Measurements from ENCODE around the gene EMILIN2. TPM values are rescaled to one million over a fixed set of nuclear protein-coding genes. Genes with fewer than 3 reads are reported as not detected.

Gene EMILIN2
- total and polyA plus RNA-seq, 2 of the 8 experiments (the other 6 are each of a cell fraction or from before 2014, with no cell fraction given) = 6.0 to 7.5 TPM

- peaks cover 0 to 8% (median 5%) of the 10 kb centered on the region in 4 experiments; a peak in 3 of 7 replicates for H3K4me1 ChIP-seq (replicated peaks in 1 of 4; ENCODE audit: control insufficient read depth in 3 of 4, insufficient read depth in 4 of 4, low read length in 3 of 4)
- peaks cover 6 to 21% (median 14%) of the 10 kb centered on the region in 4 experiments for H3K36me3 ChIP-seq (ENCODE audit: control insufficient read depth in 2 of 4, insufficient read depth in 4 of 4, low read length in 3 of 4)
- H4K20me1 ChIP-seq (replicated peaks in 1 of 2; ENCODE audit: control insufficient read depth in 1 of 2, insufficient read depth in 2 of 2, low read length in 2 of 2) = no peaks in the 10 kb centered on the region
- no peaks in the 10 kb centered on the region for H3K79me2 ChIP-seq (ENCODE audit: control insufficient read depth in 1 of 2, insufficient read depth in 2 of 2, low read length in 2 of 2)
- no peak overlapping the region for H2BK120ac ChIP-seq (replicated peaks; ENCODE audit: low read depth, low read length)
- no peak overlapping the region for H2BK15ac ChIP-seq (ENCODE audit: low read length)
- no peaks in the 10 kb centered on the region; the same call in 1 of the 2 replicates for H3K79me1 ChIP-seq (ENCODE audit: low read depth, low read length)
- H3K18ac ChIP-seq (ENCODE audit: extremely low read depth, low read length) = no peak overlapping the region
- H2BK12ac ChIP-seq (ENCODE audit: low read depth, low read length) = no peak overlapping the region
- H4K91ac ChIP-seq (replicated peaks; ENCODE audit: insufficient read length, low read length) = no peak overlapping the region
- no peak overlapping the region for H3K4me2 ChIP-seq (ENCODE audit: insufficient read depth in 1 of 2, low read depth in 2 of 2, low read length in 2 of 2)
- H3K23me2 ChIP-seq (ENCODE audit: low read depth, low read length) = no peaks in the 10 kb centered on the region
- H3K27ac ChIP-seq (ENCODE audit: low read depth, low read length) = no peak overlapping the region
- no peak overlapping the region for H2BK20ac ChIP-seq (ENCODE audit: low read length)
- peak overlapping the region; percentile 9; the same call in 1 of the 2 replicates for H4K8ac ChIP-seq (ENCODE audit: extremely low read depth, insufficient read depth, low read length)
- no peak overlapping the region for H3K56ac ChIP-seq (replicated peaks; ENCODE audit: insufficient read length, low read depth, low read length)
- H3K4ac ChIP-seq (replicated peaks; ENCODE audit: insufficient read length, low read depth, low read length) = no peak overlapping the region
- 91% methylated on average over 5 of the region's 5 CpGs; no CpG with 5 or more reads in 1 of the 2 experiments for WGBS, 2 experiments (ENCODE audit: extremely low coverage in 1 of 2, insufficient coverage in 1 of 2, insufficient read length in 1 of 2, insufficient replicate concordance in 2 of 2, low coverage in 1 of 2, low lambda C conversion rate in 2 of 2, missing lambda C conversion rate in 1 of 2)
- no peak overlapping the region for H3K23ac ChIP-seq (ENCODE audit: insufficient read length)
- H3K9ac ChIP-seq (replicated peaks in 1 of 4; ENCODE audit: extremely low read depth in 1 of 4, low read depth in 3 of 4, low read length in 3 of 4) = no peak overlapping the region
- ChIA-PET CTCF (ENCODE audit: partially characterized antibody) (interaction anchor here (3.6 kb wide), 1 partner anchor 11 kb away, joined by 14 read pairs; no protein-coding TSS in a partner anchor), POLR2A (ENCODE audit: partially characterized antibody) (no interaction called here)
- FAIRE-seq (no peak), DNase-seq (ENCODE audit: low read depth in 1 of 2, low spot score in 2 of 2) (no peak)
- H3K14ac ChIP-seq (ENCODE audit: insufficient read length) = no peak overlapping the region
- no peaks in the 10 kb centered on the region for H3K27me3 ChIP-seq (replicated peaks in 1 of 4; ENCODE audit: control insufficient read depth in 3 of 4, extremely low read depth in 1 of 4, insufficient read depth in 3 of 4, low read length in 3 of 4)
- no peak overlapping the region for H3K4me3 ChIP-seq (ENCODE audit: extremely low read depth in 1 of 4, insufficient read depth in 2 of 4, low read depth in 3 of 4, low read length in 4 of 4)
- no peak overlapping the region for H4K5ac ChIP-seq (ENCODE audit: insufficient read length, low read depth, low read length)
- no peaks in the 10 kb centered on the region for H3K9me3 ChIP-seq (ENCODE audit: insufficient read depth in 2 of 2, low read depth in 1 of 2, low read length in 1 of 2)
- no peak for TF ChIP-seq KDM4A (IDR thresholded peaks at IDR 0.05; ENCODE audit: low read depth, low read length, severe bottlenecking)
- no peak for TF ChIP-seq SP4 (IDR thresholded peaks at IDR 0.05; ENCODE audit: low read length)
- no peak for TF ChIP-seq JUND (IDR thresholded peaks at IDR 0.05; ENCODE audit: low read length)
- TF ChIP-seq ZNF274 (IDR thresholded peaks at IDR 0.05; ENCODE audit: borderline replicate concordance, extremely low read depth, low read length) = no peak
- no peak for TF ChIP-seq BCL11A (IDR thresholded peaks at IDR 0.05; ENCODE audit: low read depth in 2 of 2, low read length in 2 of 2)
- no peak for TF ChIP-seq POU5F1 (IDR thresholded peaks at IDR 0.05; ENCODE audit: low read depth, low read length)
- no peak for TF ChIP-seq RAD21 (IDR thresholded peaks at IDR 0.05 in 1 of 2, conservative IDR thresholded peaks at IDR 0.05 in 1 of 2; ENCODE audit: low read depth in 2 of 2, low read length in 2 of 2)
- no peak for TF ChIP-seq POLR2AphosphoS5 (IDR thresholded peaks at IDR 0.05; ENCODE audit: low read depth, low read length)
- no peak for TF ChIP-seq SIRT6 (IDR thresholded peaks at IDR 0.05; ENCODE audit: low read length)
- H2BK5ac ChIP-seq (ENCODE audit: low read depth, low read length) = no peak overlapping the region
- no peak overlapping the region for H2AFZ ChIP-seq (ENCODE audit: low read length)
- H2AK5ac ChIP-seq (ENCODE audit: low read depth, low read length) = no peak overlapping the region
These were observed 72.8 kb downstream of the EMILIN2 start for GRCh38 chr18:2919600-2919999.
